GM23338 (cell line): ENCODE data around the gene RGL2.

Experiments used
- POLR2AphosphoS5 ChIP-seq: IDR thresholded peaks from 2 replicates; pipeline ENCODE4 v1.6.1; 2016; ENCODE audit warnings: antibody characterized with exemption, low read depth
- TF ChIP-seq, protein P1 (sequence below), 2 experiments: fragments of 200-600 bp in 1 of 2; sonication (generic) in 1 of 2; conservative IDR thresholded peaks; 2 replicates each; pipeline versions ENCODE4 v1.5.1 to v1.6.1; 2016 to 2017; ENCODE audit warnings: antibody characterized with exemption in 2 of 2, low read depth in 2 of 2, mild to moderate bottlenecking in 2 of 2, moderate library complexity in 1 of 2

DNA sequence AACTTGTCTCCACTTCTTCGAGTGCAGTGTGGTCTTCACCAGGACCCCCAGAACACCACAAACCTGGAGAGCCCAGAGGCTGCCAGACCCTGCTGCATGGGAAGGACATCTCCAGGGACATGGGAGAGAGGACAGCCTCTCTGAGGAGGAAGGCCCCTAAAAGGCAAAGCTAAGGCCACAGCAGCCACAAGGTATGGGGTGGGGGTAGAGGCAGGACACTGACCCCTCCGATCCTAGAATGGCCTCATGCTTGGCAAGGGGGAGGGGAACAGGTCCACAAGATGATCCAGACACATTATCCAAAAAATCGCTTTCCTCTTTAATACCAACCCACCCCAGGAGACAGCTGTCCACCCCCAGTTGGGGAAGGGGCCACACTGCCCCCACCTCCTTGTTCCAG, 19.9 kb downstream of the RGL2 start:
- TF ChIP-seq, protein P1, sequence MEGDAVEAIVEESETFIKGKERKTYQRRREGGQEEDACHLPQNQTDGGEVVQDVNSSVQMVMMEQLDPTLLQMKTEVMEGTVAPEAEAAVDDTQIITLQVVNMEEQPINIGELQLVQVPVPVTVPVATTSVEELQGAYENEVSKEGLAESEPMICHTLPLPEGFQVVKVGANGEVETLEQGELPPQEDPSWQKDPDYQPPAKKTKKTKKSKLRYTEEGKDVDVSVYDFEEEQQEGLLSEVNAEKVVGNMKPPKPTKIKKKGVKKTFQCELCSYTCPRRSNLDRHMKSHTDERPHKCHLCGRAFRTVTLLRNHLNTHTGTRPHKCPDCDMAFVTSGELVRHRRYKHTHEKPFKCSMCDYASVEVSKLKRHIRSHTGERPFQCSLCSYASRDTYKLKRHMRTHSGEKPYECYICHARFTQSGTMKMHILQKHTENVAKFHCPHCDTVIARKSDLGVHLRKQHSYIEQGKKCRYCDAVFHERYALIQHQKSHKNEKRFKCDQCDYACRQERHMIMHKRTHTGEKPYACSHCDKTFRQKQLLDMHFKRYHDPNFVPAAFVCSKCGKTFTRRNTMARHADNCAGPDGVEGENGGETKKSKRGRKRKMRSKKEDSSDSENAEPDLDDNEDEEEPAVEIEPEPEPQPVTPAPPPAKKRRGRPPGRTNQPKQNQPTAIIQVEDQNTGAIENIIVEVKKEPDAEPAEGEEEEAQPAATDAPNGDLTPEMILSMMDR (conservative IDR thresholded peaks at IDR 0.05; ENCODE audit: low read depth in 2 of 2) = no peak
- TF ChIP-seq POLR2AphosphoS5 = no peak
